HG03039 (cell line): ENCODE data around the gene MRPS5.

Source experiments
- ATAC-seq: cut with Tn5 transposase; IDR thresholded peaks from one replicate; pipeline ENCODE4 v1.9.1; 2021; ENCODE audit warnings: mild to moderate bottlenecking, moderate library complexity; ENCODE audit not compliant: unreplicated experiment

Gene MRPS5

GRCh38 chr2:95091885-95092555, 29.6 kb downstream of the MRPS5 start:
- no peak for ATAC-seq

- no peak for ATAC-seq
Observed at GRCh38 chr2:95087379-95087778, 34.2 kb downstream of the MRPS5 start.

DNA sequence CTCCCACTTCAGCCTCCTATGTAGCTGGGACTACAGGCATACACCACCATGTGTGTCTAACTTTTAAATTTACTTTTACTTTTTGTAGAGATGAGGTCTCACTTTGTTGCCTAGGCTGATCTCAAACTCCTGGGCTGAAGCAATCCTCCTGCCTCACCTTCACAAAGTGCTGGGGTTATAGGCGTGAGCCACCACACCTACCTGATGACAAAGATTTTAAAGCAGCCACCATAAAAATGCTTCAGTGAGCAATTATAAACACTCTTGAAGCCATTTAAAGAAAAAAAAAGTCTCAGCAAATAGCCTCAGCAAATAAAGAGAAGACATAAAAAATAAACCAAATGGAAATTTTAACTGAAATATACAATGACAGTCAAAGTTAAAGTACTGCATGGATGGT, 35.6 kb downstream of the MRPS5 start:
- ATAC-seq: no peak

- no peak for ATAC-seq
Observed at GRCh38 chr2:95082477-95082876, 39.1 kb downstream of the MRPS5 start.

GRCh38 chr2:95079199-95079683, 42.4 kb downstream of the MRPS5 start:
- ATAC-seq: no peak

DNA sequence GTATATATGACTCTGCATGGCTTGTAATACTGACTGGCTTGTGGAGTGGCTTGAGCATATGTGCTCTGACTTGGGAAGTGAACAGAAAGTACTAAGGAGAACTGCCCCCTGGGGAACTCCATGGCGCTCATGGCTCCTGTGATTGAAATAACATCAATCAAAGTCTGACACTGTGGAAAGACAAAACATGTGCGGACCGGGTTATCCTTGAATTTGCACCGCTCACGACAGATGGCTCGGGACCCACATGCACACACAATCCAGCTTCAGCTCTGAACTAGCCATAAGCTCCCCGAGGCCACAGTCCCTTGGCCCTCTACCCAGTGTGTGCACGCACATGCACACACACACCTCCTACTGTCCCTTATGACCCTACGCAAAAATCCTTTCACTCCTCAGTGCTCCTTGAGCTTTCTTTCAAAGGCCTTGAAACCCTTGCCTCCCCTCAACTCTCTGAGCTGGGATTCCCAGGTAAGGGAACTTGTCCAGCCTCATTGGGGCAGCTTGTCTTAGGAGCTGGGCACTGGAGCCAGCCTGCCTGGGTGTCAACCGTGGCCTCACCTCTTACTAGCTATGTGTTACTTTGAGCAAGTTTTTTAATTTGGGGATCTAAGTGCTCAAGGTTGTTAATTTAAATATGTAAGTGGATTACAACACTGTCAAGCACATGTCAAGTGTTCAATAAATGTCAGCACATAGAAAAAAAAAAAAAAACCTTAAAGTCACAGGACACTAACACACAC, 43.6 kb downstream of the MRPS5 start:
- no peak for ATAC-seq

GRCh38 chr2:95077530-95077825, 44.1 kb downstream of the MRPS5 start:
- no peak for ATAC-seq

- peak; percentile 84 for ATAC-seq
Observed at GRCh38 chr2:95076705-95077529, 44.7 kb downstream of the MRPS5 start.

GRCh38 chr2:95075440-95076132, 46.0 kb downstream of the MRPS5 start:
- no peak for ATAC-seq

GRCh38 chr2:95074663-95075439, 46.8 kb downstream of the MRPS5 start:
- ATAC-seq: no peak

DNA sequence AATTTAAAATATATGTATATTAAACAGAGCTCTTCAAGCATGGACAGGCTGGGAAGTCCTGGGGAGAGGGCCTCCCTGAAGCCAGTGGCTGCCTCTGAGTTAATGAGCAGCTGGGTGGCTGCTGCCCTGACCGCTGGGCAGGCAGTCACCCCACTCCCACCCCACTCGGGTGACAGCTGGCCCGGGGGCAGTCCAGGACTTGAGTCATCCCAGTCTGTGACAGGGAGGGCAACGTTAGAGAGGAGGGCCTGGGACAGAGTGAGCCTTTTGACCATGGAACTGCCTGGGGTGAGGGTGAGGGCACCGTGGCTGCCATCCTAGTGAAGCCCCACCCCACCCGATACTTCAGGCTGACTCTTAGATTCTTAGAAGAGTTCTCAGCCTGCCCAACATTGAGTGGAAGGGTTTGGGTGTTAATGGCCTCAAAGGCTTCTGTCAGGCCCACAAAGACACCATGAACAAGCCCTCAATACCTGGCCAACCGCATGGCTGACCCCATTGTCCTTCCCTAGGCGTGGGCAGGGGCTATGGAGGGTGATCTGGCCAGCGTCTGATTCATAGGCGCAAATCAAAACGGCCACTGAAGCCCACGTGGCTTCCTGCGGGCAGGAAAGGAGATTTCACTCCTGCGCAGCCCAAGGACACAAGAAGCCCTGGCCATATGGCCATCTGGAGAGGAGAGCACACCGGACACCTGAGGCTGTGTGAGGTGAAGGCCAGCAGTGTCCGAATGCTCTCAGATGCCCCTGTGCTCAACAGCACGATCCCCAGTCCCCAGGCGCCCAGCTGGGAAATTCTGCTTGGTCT, 47.5 kb downstream of the MRPS5 start:
- ATAC-seq: no peak

GRCh38 chr2:95072424-95072823, 49.2 kb downstream of the MRPS5 start:
- ATAC-seq: no peak

- ATAC-seq: no peak
Observed at GRCh38 chr2:95071856-95072255, 49.8 kb downstream of the MRPS5 start.

DNA sequence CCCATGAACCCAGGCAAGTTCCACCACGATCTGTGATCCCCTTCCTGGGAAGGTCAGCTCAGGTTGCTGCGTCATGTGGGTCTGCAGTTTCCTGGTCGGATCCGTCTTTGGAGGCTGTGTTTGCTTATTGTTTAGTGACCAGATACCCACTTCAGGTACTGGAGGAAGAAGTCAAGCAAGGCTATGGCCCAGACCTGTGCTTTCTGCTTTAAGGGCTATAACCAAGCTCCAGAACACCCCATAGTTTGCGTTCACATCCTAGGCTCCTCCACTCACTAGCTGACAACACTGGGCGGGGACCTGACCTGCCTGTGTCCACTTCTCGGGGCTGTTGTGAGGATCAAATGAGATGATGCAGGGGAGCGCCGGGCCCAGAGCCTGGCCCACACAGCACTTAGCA, 52.1 kb downstream of the MRPS5 start:
- ATAC-seq: no peak

DNA sequence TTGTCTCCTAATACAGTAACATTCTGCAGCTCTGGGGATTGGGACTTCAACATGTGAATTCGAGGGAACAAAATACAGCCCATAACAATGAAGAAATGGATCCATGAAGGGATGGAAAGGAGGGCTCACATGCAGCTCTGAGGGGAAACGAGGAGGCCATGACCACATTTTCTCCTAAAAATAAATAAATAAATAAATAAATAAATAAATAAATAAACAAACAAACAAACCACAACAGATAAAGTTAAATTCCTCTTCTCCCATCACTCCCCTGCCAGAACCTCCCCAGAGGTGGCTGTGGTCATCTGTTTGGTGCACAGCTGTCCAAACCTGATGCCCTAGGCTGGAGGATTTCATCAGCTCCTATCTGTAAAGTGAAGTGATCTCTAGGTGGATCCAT, 53.4 kb downstream of the MRPS5 start:
- ATAC-seq: no peak

- peak; percentile 79 for ATAC-seq
Observed at GRCh38 chr2:95063086-95063958, 58.3 kb downstream of the MRPS5 start.

- peak; percentile 19 for ATAC-seq
Observed at GRCh38 chr2:95062242-95063085, 59.1 kb downstream of the MRPS5 start.
